Nephron progenitor cell (in vitro differentiated cells): ENCODE results near the gene ETFA.

Experiments
- DNase-seq: peaks from one replicate; pipeline ENCODE4 v3.0.0; 2021
- H3K27ac Mint-ChIP-seq: 2 replicates; pipeline ENCODE4 v1.8.0; 2021; ENCODE audit warnings: mild to moderate bottlenecking, moderate library complexity, mixed read lengths
- H3K27me3 Mint-ChIP-seq: 2 replicates; pipeline ENCODE4 v1.8.0; 2021; ENCODE audit warnings: mild to moderate bottlenecking, low read depth, mixed read lengths; ENCODE audit not compliant: poor library complexity
- H3K36me3 Mint-ChIP-seq: 2 replicates; pipeline ENCODE4 v1.8.0; 2021; ENCODE audit warnings: low read depth, mixed read lengths
- H3K4me1 Mint-ChIP-seq: 2 replicates; pipeline ENCODE4 v1.8.0; 2021; ENCODE audit warnings: mixed read lengths
- H3K4me3 Mint-ChIP-seq: 2 replicates; pipeline ENCODE4 v1.8.0; 2021; ENCODE audit warnings: mild to moderate bottlenecking, moderate library complexity, mixed read lengths
- H3K9me3 Mint-ChIP-seq: 2 replicates; pipeline ENCODE4 v1.8.0; 2021; ENCODE audit warnings: mild to moderate bottlenecking, moderate library complexity, mixed read lengths
- CTCF ChIP-seq: fragments of 200-600 bp; sonication (generic); IDR thresholded peaks from 2 replicates; pipeline ENCODE4 v1.5.0; 2021; ENCODE audit warnings: antibody characterized with exemption

ETFA gene

GRCh38 chr15:76353023-76353577 lies 41.8 kb upstream of the ETFA start:
- no peak for TF ChIP-seq CTCF
- H3K9me3 Mint-ChIP-seq, result no peaks in the 10 kb centered on the region
- DNase-seq, result no peak
- H3K27ac Mint-ChIP-seq, result no peak overlapping the region
- no peaks in the 10 kb centered on the region for H3K36me3 Mint-ChIP-seq
- no peaks in the 10 kb centered on the region for H3K4me1 Mint-ChIP-seq
- peaks cover 55% of the 10 kb centered on the region for H3K27me3 Mint-ChIP-seq
- H3K4me3 Mint-ChIP-seq, result no peak overlapping the region

GRCh38 chr15:76349301-76350070 lies 38.2 kb upstream of the ETFA start:
- Mint-ChIP-seq H3K27me3 (peaks cover 80% of the 10 kb centered on the region), H3K4me1 (peaks cover 14% of the 10 kb centered on the region), H3K27ac (no peak overlapping the region), H3K36me3 (no peaks in the 10 kb centered on the region), H3K9me3 (no peaks in the 10 kb centered on the region), H3K4me3 (no peak overlapping the region)
- no peak for TF ChIP-seq CTCF
- no peak for DNase-seq

- H3K4me1 Mint-ChIP-seq, result peaks cover 20% of the 10 kb centered on the region
Measured at GRCh38 chr15:76347482-76348055, 36.3 kb upstream of the ETFA start.

GRCh38 chr15:76346669-76347481 lies 35.6 kb upstream of the ETFA start:
- no peak overlapping the region for H3K27ac Mint-ChIP-seq
- no peaks in the 10 kb centered on the region for H3K9me3 Mint-ChIP-seq
- H3K4me3 Mint-ChIP-seq, result peak overlapping the region; percentile 65
- peaks cover 93% of the 10 kb centered on the region for H3K27me3 Mint-ChIP-seq
- H3K4me1 Mint-ChIP-seq, result peaks cover 24% of the 10 kb centered on the region
- no peaks in the 10 kb centered on the region for H3K36me3 Mint-ChIP-seq
- TF ChIP-seq CTCF, result no peak
- DNase-seq, result peak; percentile 60

More at GRCh38 chr15:76347482-76348055, 36.3 kb upstream of the ETFA start:
- no peak for DNase-seq
- Mint-ChIP-seq H3K36me3 (no peaks in the 10 kb centered on the region), H3K27me3 (peaks cover 95% of the 10 kb centered on the region), H3K4me3 (peak overlapping the region; percentile 63), H3K9me3 (no peaks in the 10 kb centered on the region), H3K27ac (no peak overlapping the region)
- no peak for TF ChIP-seq CTCF

GRCh38 chr15:76345880-76346668 lies 34.8 kb upstream of the ETFA start:
- Mint-ChIP-seq H3K9me3 (no peaks in the 10 kb centered on the region), H3K4me3 (peak overlapping the region; percentile 56), H3K27ac (no peak overlapping the region), H3K36me3 (no peaks in the 10 kb centered on the region), H3K4me1 (peaks cover 29% of the 10 kb centered on the region), H3K27me3 (peaks cover 97% of the 10 kb centered on the region)
- no peak for DNase-seq
- no peak for TF ChIP-seq CTCF
